ENCODE measurements around the gene GPX2. TPM values are rescaled to one million over a fixed set of nuclear protein-coding genes. Genes with fewer than 3 reads are reported as not detected.

GPX2 gene
- total and polyA plus RNA-seq, 10 of the 15 experiments (the other 5 are each of a cell fraction or from before 2014, with no cell fraction given) = not detected

DNA sequence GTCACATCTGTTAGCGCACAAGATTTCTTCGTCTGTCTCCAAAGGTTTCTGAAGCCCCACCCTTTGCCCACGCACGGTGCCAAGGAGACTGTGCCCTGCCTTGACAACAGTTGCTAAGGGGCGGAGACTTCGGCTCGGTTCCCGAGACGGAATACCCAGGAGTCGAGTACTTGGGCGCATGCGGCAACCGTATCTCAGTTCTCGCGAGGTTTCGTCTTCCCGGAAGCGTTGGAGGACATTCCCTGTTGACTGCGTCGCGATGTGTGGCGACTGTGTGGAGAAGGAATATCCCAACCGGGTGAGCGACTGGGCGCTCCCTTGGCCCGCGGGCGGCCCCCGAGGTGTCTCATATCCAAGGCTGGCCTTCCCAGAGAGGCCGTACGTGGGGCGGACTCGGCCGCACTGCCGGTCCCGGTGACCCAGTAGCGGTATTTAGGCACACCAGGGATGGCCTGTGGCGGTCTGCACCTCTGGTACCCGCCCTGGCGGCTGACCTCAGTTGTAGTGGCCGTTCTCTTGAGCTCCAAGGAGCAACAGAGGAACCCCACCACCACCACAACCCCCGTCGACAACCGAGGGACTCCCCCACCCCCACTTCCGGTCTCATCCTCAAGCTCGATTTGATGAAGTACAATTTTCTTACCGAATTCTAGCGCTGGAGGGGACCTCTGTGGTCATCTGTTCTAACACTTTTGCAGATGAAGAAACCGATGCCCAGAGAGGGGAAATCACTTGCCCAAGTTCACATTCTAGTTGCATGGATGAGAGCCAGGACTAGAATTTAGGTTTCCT lies 28.1 kb downstream of the GPX2 start, which contains the start of gene CHURC1 (continued):
- TF ChIP-seq, protein P1, sequence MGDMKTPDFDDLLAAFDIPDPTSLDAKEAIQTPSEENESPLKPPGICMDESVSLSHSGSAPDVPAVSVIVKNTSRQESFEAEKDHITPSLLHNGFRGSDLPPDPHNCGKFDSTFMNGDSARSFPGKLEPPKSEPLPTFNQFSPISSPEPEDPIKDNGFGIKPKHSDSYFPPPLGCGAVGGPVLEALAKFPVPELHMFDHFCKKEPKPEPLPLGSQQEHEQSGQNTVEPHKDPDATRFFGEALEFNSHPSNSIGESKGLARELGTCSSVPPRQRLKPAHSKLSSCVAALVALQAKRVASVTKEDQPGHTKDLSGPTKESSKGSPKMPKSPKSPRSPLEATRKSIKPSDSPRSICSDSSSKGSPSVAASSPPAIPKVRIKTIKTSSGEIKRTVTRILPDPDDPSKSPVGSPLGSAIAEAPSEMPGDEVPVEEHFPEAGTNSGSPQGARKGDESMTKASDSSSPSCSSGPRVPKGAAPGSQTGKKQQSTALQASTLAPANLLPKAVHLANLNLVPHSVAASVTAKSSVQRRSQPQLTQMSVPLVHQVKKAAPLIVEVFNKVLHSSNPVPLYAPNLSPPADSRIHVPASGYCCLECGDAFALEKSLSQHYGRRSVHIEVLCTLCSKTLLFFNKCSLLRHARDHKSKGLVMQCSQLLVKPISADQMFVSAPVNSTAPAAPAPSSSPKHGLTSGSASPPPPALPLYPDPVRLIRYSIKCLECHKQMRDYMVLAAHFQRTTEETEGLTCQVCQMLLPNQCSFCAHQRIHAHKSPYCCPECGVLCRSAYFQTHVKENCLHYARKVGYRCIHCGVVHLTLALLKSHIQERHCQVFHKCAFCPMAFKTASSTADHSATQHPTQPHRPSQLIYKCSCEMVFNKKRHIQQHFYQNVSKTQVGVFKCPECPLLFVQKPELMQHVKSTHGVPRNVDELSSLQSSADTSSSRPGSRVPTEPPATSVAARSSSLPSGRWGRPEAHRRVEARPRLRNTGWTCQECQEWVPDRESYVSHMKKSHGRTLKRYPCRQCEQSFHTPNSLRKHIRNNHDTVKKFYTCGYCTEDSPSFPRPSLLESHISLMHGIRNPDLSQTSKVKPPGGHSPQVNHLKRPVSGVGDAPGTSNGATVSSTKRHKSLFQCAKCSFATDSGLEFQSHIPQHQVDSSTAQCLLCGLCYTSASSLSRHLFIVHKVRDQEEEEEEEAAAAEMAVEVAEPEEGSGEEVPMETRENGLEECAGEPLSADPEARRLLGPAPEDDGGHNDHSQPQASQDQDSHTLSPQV (IDR thresholded peaks at IDR 0.05) = no peak
- no peak; the same call in 1 of the 2 replicates for TF ChIP-seq NR2F1 (conservative IDR thresholded peaks at IDR 0.05)
- no peak for TF ChIP-seq BCL3 (IDR thresholded peaks at IDR 0.05; ENCODE audit: borderline replicate concordance, insufficient read depth, low read depth, low read length, poor library complexity, severe bottlenecking)
- TF ChIP-seq SIN3A (IDR thresholded peaks at IDR 0.05; ENCODE audit: low read depth, low read length) = no peak
- TF ChIP-seq, protein P2, sequence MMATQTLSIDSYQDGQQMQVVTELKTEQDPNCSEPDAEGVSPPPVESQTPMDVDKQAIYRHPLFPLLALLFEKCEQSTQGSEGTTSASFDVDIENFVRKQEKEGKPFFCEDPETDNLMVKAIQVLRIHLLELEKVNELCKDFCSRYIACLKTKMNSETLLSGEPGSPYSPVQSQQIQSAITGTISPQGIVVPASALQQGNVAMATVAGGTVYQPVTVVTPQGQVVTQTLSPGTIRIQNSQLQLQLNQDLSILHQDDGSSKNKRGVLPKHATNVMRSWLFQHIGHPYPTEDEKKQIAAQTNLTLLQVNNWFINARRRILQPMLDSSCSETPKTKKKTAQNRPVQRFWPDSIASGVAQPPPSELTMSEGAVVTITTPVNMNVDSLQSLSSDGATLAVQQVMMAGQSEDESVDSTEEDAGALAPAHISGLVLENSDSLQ (IDR thresholded peaks at IDR 0.05) = 0 out of 2 replicates have a peak, but pooled peaks have one; percentile 15
- no peak for TF ChIP-seq ESRRA (IDR thresholded peaks at IDR 0.05; ENCODE audit: low read length)
- TF ChIP-seq CREB1 (IDR thresholded peaks at IDR 0.05; ENCODE audit: low read depth) = no peak
- TF ChIP-seq HDAC6 (IDR thresholded peaks at IDR 0.05; ENCODE audit: unreplicated experiment) = no peak
- TF ChIP-seq CHD2 (IDR thresholded peaks at IDR 0.05; ENCODE audit: borderline replicate concordance, low read depth, low read length) = peak; percentile 99
- no peak for TF ChIP-seq ATF7 (IDR thresholded peaks at IDR 0.05; ENCODE audit: low read depth)
- no peak for TF ChIP-seq TCF7 (IDR thresholded peaks at IDR 0.05; ENCODE audit: borderline replicate concordance)
- TF ChIP-seq E2F4 (IDR thresholded peaks at IDR 0.05; ENCODE audit: low read depth, low read length) = no peak
- no peak; the same call in 1 of the 2 replicates for TF ChIP-seq YY1 (IDR thresholded peaks at IDR 0.05; ENCODE audit: low read depth, low read length)
- peak in 1 of 2 experiments; percentile 48; a peak in 2 of 4 replicates for TF ChIP-seq ETV6 (conservative IDR thresholded peaks at IDR 0.05 in 1 of 2, IDR thresholded peaks at IDR 0.05 in 1 of 2; ENCODE audit: borderline replicate concordance in 1 of 2, low read depth in 1 of 2)
- TF ChIP-seq YBX1 (IDR thresholded peaks at IDR 0.05) = no peak
- TF ChIP-seq CHD4 (IDR thresholded peaks at IDR 0.05) = no peak

All from GM12878 (cell line).